Inflammatory macrophage treated with lipopolysaccharide for 1 hour (primary cell): Measurements from ENCODE around the gene RGS10.
"Not testable (repeated sequence)": the region's sequence is repeated elsewhere in the genome, so short reads cannot be mapped to it uniquely, and the experiment has no call there.

Experiments used
- DNase-seq, 2 donors: peaks; one replicate each; pipeline ENCODE4 v3.0.0-alpha.2; 2020 to 2022

Gene RGS10

DNA sequence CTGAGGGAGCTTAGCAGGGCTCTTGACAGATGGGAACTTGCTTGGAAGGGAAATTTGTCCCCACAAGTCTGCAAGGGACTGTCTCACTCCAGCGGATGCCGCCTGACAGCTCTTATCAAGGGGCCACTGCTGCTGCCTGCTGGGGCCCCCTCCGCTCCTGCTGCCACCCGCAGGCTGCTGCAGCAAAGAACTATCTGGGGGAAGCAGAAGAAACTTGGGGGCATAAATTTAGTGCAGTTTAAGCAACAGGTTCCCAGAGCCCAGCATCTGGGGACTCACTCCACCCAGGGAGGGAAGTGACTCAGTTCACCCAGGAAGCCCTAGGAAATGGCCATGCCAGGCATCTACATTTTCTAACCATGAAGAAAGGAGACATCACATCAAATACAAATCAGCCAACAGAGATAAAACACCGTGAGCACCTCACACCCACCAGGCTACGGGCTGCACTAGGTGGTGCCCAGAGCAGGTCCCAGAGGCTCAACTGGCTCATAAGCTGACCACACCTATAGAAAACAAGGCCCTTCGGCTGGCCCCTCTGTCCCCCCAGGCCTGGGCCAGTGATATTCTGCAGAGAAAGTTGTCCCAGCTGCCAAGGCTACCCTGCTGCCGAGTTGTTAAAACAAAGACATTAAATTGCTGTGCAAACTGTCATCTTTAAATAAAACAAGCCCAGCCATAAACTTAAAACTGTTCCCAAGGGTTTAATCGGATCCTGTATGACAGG lies 3.7 kb downstream of the RGS10 start:
- peak in 1 of 2 donors; percentile 20 for DNase-seq

DNA sequence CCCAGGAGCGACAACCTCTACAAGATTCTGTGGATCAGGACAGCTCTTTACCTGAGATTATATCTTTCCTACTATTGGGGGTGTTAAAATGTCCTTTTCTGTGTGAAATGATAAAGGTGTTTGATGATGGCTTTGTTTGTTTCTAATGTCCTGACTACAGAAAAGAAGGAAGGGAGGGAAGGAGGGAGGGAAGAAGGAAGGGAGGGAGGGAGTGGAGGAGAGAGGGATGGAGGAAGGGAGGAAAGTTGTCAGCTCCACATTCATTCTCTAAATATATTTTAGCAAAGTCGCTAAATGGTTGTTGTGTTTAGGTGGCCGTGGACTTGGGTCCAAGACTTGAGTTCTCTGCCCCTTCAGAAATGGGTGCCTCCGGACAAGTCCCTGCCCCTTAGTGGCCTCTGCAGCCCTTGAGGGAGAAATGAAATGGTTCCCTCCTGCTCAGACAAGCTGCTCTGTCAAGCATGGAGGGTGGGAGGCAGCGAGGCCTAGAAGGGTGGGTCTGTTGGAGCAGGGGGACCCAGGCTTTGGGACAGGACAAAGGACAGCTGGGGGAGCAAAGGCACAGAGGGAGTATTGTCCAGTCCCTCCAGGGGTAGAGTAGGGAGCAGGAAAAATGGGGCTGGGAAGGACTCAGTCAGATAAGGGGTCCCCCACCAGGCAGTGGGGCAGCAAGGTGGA lies 4.4 kb downstream of the RGS10 start:
- DNase-seq = no peak

DNA sequence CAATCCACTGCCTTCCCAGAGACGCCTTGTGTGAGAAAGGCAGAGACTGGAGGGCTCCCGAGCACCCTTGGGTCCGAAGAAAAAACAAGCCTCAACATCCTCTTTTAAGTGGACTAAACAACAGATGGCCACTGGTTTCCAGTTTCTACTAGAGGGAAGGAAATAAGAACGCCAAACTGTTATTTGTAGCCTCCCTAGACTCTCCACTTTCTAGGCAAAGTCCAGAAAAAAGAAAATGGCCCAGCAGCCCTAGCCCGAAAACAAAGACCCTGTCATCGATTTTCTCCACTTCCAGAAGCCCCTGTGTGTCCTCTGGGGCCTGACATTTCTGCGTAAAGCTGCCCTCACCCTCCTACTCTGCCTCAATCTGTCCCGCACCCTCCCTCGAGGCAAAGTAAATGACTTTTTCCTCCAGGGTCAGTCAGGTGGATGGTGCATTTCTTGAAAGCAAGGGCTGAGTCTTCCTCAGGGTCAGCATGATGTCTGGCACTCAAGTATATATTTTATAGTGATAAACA lies 6.0 kb downstream of the RGS10 start:
- no peak for DNase-seq

DNA sequence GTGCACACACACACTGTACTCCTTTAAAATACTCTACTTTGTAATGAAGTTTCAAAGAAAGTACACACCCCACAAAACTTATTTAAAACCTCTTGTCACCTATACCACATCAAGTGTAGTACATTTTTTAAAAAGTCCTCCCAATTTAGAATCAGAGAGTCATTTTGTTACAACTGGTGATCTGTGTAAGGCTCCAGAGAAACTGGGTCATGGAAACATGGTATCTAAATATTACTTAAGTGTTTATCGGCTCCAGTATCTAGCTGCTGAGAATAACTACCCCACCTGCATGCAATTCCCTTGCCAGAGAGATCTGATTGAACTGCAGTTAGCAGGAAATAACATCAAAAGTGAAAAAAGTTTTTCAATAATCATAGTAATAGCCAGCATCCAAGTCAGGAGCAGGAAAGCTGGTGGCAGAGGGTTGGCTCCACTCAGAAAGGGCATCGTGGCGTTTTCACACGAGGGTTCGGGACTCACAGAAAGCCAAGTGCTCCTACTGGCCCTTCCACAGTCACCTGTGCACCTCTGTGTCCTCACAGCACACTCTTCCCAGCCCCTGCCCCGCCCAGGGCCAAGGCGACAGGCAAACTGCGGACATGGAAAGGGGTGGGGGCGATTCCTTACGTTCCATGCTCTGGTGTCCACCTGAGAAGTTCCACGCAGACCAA lies 6.5 kb downstream of the RGS10 start:
- DNase-seq = no peak

GRCh38 chr10:119535305-119535704 lies 7.2 kb downstream of the RGS10 start:
- DNase-seq = no peak

DNA sequence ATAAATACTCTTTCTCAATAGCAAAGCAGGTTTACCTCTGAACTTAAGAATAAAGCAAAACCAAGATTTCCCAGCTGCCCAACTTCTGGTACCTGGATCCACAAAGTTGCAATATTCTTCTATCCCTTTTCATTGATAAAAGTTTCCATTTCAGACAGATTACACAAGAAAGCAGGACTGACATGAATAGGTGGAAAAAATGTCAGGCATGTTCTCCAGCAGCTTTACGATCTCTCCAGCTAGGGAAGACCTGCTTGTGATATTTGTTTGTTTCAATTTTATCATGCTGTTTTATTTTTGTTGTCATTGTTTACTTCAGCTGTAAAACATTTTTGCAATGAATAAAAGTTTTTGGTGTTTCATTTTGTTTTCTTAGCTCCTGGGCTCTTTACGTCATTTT lies 9.0 kb downstream of the RGS10 start:
- DNase-seq = no peak

DNA sequence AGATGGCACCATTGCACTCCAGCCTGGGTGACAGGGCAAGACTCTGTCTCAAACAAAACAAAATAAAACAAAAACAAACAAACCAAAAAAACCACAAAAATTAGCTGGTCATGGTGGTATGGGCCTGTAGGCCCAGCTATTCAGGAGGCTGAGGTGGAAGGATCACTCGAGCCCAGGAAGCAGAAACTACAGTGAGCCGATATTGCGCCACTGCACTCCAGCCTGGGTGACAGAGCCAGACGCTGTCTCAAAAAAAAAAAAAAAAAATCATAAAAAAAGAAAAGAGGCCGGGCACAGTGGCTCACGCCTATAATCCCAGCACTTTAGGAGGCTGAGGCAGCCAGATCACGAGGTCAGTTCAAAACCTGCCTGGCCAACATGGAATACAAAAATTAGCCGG lies 9.7 kb downstream of the RGS10 start:
- DNase-seq = peak in 1 of 2 donors; percentile 22

DNA sequence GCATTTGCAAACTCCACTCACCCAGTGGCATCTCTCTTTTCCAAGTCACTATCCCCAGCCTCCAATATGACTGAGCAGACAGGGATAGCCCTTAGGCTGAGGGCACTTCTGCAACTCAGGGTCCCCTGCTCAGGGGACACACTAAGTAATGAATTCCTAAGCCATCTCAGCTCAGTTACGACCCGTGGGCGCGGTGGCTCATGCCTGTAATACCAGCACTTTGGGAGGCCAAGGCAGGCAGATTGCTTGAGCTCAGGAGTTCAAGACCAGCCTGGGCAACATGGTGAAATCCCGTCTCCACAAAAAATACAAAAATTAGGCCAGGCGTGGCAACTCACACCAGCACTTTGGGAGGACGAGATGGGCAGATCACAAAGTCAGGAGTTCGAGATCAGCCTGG lies 10.3 kb downstream of the RGS10 start:
- not testable (repeated sequence) for DNase-seq

DNA sequence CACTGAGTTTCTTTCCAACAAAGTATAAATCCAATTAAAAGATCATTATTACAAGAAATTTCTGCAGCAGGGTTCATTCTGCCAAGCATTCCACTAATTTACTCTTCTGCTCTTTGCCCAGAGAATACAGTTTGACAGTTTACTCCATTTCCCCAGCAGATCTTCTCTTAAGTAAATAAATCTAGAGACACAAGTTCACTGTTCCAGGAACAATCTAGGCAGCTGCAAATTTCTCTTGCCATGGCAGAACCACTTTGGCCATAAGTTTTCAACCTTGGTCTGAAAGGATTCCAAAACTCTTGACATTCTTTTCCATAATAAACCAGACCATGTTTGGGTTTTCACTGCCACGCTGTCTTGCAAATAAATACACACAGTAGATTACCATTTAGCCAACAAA lies 11.5 kb downstream of the RGS10 start:
- DNase-seq = no peak

GRCh38 chr10:119528663-119529237 lies 13.8 kb downstream of the RGS10 start:
- peak; percentile 17 to 31 for DNase-seq

DNA sequence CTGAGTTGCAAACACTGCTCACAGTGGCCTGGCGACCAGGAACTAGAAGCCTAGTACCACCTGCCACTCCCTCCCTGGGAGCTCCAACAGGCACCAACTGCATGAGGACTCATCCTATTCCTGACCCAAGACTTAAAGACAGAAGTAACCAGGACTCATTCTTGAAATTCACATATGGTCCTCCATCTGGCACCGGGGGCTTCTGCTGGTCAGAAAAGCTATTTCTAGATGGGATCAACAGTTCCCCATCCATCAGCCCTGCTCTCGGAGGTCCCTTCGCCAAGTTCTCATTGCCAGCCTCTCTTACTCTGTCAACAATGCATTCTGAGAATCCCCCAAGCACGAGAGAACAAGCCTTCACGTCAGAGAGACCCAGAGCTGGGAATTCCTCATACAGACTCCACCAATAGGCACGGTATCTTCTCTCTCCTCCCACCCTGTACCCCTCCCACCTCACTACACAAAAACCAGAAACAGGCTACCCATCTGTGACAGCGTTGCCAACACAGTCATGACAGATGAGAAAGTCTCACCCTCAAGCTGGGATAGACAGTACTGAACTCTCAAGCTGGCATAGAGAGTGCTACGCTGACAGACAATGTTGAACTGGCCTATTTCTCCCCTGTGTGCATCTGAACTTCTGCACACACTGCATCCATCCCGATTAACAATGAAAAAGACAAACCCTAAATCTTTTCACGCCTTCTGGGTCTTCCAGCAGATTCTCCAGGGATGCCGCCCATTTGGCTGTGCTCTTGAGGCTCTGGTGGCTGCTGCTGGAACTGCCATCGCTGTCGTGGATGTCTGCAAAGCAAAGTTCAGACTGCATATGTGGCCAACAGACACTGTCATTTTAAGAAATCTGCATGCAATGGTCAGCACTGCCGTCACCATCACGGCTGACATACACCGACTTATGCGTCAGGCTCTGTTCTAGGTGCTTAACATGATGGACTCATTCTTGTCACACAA lies 15.6 kb downstream of the RGS10 start:
- no peak for DNase-seq

- DNase-seq = no peak
Observed at GRCh38 chr10:119526149-119526548, 16.4 kb downstream of the RGS10 start.

DNA sequence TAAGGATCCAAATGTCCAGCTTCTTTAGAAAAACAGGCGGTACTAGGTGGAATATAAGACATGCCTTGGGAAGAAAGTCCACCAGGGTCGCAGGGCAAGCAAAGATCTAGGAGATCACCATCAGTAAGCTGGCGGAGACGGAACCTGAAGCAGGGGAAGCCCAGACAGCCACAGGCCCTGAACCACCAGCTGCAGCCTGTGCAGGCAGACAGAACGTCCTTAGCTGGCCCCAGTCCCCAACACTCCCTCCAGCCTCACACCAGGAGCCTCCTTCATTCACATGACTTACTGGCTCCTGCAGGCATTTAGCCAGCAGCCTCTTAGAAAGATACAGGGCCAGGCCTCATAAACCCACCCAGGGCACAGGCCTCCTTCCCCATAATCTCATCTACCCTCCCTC lies 17.4 kb downstream of the RGS10 start:
- DNase-seq = no peak

DNA sequence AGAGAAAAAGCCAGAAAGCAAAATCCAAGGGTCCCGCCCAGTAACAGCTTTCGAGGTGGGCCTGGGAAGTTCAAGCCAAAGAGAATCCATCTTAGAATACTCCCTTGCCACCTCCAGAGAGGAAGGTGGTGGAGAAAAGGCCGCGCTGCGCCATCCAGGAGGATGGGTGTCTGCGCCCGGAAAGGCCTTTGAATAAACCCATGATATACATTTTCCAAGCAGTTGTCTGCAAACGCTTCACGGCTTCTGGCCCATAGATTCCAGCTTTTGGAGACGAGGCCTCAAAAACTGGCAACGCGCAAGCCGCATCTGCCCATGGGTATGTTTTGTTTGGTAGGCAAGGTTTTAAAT lies 17.8 kb downstream of the RGS10 start:
- DNase-seq = no peak

DNA sequence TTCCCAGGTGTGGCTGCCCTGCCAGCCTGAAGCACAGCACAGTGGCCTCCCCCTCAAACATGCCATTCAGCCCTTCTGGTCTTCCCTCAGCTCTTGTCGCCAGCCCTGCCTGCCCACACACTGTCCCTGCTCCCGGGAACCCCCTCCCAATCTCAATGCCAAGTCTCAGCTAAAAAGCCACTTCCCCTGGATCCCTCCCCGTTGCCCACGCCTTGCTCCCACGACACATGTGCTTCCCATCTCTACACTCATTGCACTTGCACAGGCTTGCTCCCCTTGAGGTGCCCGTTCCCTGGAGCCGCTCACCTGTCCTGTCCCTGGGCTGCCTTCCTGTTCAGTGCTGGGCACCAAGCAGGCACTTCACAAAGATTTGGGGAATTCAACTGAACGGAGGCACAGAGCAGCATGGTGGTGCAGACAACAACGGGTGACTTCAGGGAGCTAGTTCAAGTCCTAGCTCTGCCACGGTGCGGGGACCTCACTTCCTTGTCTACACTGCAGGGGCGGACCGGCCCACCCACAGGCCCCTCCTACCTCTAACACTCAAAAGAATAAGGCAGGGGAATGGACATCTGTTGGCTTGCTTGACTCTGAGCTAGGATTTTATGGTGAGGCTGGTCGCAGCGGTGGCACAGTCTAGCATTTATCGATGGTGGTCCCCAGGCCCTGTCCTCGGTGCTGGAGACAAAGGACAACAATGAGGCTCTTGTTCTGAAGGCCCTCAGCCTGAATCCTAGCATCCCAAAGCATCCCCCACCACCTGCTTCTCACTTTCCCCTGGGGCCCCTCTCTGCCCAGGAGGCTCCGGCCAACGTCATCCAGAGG lies 18.4 kb downstream of the RGS10 start:
- DNase-seq = peak; percentile 25 to 49

DNA sequence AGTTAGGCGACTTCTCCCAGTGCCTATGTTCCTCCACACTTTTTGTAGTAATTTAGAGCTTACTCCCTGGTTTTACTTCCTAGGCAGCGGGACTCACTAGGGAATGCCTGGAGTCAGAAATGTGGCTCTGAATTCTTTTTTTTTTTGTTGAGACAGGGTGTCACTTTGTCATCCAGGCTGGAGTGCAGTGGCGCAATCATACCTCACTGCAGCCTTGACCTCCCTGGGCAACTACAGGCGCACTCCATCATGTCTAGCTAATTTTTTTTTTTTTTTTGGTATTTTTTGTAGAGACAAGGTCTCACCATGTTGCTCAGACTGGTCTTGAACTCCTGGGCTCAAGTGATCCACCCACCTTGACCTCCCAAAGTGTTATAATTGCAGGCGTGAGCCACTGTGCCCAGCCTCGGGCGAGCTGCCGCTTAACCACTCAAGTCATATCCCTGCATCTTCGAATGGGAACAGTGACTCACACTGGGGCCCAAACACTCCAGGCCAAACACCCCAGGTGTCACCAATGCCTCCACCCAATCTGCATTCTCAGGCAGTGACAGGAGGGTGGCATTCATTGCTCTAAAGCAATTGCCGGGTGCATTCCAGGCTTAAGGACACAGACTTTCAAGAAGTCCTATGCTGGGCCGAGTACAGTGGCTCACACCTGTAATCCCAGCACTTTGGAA lies 19.6 kb downstream of the RGS10 start:
- DNase-seq = no peak

- peak in 1 of 2 donors; percentile 17 for DNase-seq
Observed at GRCh38 chr10:119521443-119522204, 20.9 kb downstream of the RGS10 start.

DNA sequence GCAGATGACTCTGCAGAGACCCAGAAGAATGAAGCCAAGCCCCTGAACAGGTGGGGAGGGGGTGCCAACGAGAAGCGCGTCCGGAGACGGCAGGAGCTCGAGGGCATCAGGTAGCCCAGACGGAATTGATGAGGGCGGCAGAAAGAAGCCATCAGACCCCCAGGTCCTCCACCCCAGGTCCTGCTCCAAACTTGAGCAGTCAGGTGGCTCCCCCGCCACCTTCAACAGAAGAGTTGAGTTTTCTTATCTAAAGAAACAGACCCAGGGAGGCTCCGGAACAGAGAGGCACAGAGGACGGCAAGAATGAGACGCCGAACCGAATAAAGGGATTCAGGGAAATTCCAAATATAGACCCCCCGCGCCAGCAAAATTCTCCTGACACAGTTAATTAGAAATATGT lies 22.2 kb downstream of the RGS10 start:
- DNase-seq = no peak

GRCh38 chr10:119518936-119519335 lies 23.6 kb downstream of the RGS10 start:
- no peak for DNase-seq

DNA sequence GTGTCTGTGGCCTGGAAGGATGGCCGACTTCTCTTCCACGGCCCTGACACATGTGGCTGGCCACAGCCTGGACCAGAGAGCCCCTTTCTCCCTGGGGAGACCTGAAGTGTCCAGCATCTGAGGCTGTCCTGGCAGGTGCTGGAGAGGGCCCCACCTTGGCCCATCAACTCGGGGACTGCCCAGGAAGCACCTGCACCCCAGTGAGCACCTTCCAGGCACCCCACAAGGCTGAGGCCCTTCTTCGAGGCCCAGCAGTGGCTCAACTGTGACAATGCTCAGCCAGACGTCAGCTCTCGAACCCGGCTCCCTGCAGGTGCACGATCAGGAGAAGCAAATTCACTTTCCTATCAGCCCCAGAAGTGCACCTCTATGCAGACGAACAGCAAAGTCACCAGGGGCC lies 24.3 kb downstream of the RGS10 start:
- DNase-seq = no peak
